A673 (cell line): ENCODE data around the gene ST8SIA3. TPM values are rescaled to one million over a fixed set of nuclear protein-coding genes. Genes with fewer than 3 reads are reported as not detected.
A peak's percentile ranks its signal among the peaks of the same experiment; 100 is the strongest.
"Not testable (repeated sequence)": the region's sequence is repeated elsewhere in the genome, so short reads cannot be mapped to it uniquely, and the experiment has no call there.

Experiments
- BruUV-seq: library from RNA; stranded (reverse); fragments of 400-500 nt; replicated peaks from 2 replicates; lab custom pipeline; 2021; lab: Mats Ljungman, UMichigan
- CTCF ChIA-PET: fragments of 300-600 bp; sonication (Branson Sonifier 250); formaldehyde crosslinking; loops from one replicate; lab custom pipeline; 2022; ENCODE audit warnings: antibody characterized with exemption; lab: Charles Lee
- POLR2A ChIA-PET: fragments of 300-600 bp; sonication (Branson Sonifier 250); formaldehyde crosslinking; loops from one replicate; lab custom pipeline; 2022; ENCODE audit warnings: antibody characterized with exemption; ENCODE audit not compliant: low non-redundant PET; lab: Charles Lee
- DNase-seq: peaks from one replicate; pipeline ENCODE4 v3.0.0-alpha.2; 2015; ENCODE audit warnings: low spot score
- H3K27ac ChIP-seq: fragments of 200-600 bp; sonication (generic); 2 replicates; pipeline ENCODE4 v1.5.1; 2016; ENCODE audit warnings: mixed run types, low read depth, mild to moderate bottlenecking, mixed read lengths, antibody characterized with exemption, low read length; ENCODE audit not compliant: poor library complexity, severe bottlenecking
- H3K27me3 ChIP-seq: fragments of 200-600 bp; sonication (generic); replicated peaks from 2 replicates; pipeline ENCODE4 v1.6.1; 2017; ENCODE audit warnings: mixed run types, low read depth, mild to moderate bottlenecking, mixed read lengths, antibody characterized with exemption, low read length; ENCODE audit not compliant: insufficient read depth, poor library complexity
- H3K36me3 ChIP-seq: fragments of 200-600 bp; sonication (generic); 2 replicates; pipeline ENCODE4 v1.6.1; 2016; ENCODE audit warnings: mixed run types, mild to moderate bottlenecking, mixed read lengths, antibody characterized with exemption, low read length; ENCODE audit not compliant: insufficient read depth, poor library complexity, severe bottlenecking
- H3K4me1 ChIP-seq: fragments of 200-600 bp; sonication (generic); 2 replicates; pipeline ENCODE4 v1.6.1; 2017; ENCODE audit warnings: mixed run types, mild to moderate bottlenecking, mixed read lengths, antibody characterized with exemption, low read length; ENCODE audit not compliant: insufficient read depth, poor library complexity, severe bottlenecking
- H3K4me3 ChIP-seq: fragments of 200-600 bp; sonication (generic); 2 replicates; pipeline ENCODE4 v1.5.1; 2016; ENCODE audit warnings: low read depth, mixed run types, mild to moderate bottlenecking, mixed read lengths, low read length; ENCODE audit not compliant: poor library complexity, severe bottlenecking
- H3K9me3 ChIP-seq: fragments of 200-600 bp; sonication (generic); 2 replicates; pipeline ENCODE4 v1.6.1; 2016; ENCODE audit warnings: mixed run types, low read depth, mild to moderate bottlenecking, mixed read lengths, antibody characterized with exemption, low read length; ENCODE audit not compliant: poor library complexity, severe bottlenecking
- EZH2 ChIP-seq: fragments of 200-600 bp; sonication (generic); IDR thresholded peaks from 2 replicates; pipeline ENCODE4 v1.6.1; 2017; ENCODE audit warnings: borderline replicate concordance, low read depth, mild to moderate bottlenecking, mixed read lengths, antibody characterized with exemption, low read length; ENCODE audit not compliant: poor library complexity, severe bottlenecking
- intact Hi-C: fragments of 100-400 bp; cut with micrococcal nuclease; formaldehyde crosslinking; loops from one replicate; pipeline ENCODE4 v1.10.0; 2022; ENCODE audit not compliant: unreplicated experiment
- total RNA-seq: library from RNA; stranded (reverse); gene quantifications from 2 replicates; pipeline ENCODE4 v1.2.3, GENCODE V29; 2021
- TF ChIP-seq, protein P1 (sequence below): fragments of 300-800, 200-600 bp; sonication (generic); conservative IDR thresholded peaks from 2 replicates; pipeline ENCODE4 v1.5.1; 2017; ENCODE audit warnings: low read depth, mild to moderate bottlenecking, antibody characterized with exemption, low read length, moderate library complexity, mixed read lengths

The ST8SIA3 gene
- total RNA-seq, 1 experiment from 2014 or later = not detected

GRCh38 chr18:57390044-57390443 is 37.7 kb downstream of the ST8SIA3 start:
- no peaks in the 10 kb centered on the region for H3K36me3 ChIP-seq
- H3K9me3 ChIP-seq = no peaks in the 10 kb centered on the region
- POLR2A ChIA-PET = no interaction called here
- peaks cover 42% of the 10 kb centered on the region for H3K27me3 ChIP-seq
- BruUV-seq = no TSS peak
- no peak overlapping the region for H3K27ac ChIP-seq
- CTCF ChIA-PET = no interaction called here
- no peak overlapping the region for H3K4me3 ChIP-seq
- TF ChIP-seq EZH2 = no peak
- TF ChIP-seq, protein P1, sequence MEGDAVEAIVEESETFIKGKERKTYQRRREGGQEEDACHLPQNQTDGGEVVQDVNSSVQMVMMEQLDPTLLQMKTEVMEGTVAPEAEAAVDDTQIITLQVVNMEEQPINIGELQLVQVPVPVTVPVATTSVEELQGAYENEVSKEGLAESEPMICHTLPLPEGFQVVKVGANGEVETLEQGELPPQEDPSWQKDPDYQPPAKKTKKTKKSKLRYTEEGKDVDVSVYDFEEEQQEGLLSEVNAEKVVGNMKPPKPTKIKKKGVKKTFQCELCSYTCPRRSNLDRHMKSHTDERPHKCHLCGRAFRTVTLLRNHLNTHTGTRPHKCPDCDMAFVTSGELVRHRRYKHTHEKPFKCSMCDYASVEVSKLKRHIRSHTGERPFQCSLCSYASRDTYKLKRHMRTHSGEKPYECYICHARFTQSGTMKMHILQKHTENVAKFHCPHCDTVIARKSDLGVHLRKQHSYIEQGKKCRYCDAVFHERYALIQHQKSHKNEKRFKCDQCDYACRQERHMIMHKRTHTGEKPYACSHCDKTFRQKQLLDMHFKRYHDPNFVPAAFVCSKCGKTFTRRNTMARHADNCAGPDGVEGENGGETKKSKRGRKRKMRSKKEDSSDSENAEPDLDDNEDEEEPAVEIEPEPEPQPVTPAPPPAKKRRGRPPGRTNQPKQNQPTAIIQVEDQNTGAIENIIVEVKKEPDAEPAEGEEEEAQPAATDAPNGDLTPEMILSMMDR = no peak
- intact Hi-C loops = no loop called here
- DNase-seq = no peak
- no peaks in the 10 kb centered on the region for H3K4me1 ChIP-seq

DNA sequence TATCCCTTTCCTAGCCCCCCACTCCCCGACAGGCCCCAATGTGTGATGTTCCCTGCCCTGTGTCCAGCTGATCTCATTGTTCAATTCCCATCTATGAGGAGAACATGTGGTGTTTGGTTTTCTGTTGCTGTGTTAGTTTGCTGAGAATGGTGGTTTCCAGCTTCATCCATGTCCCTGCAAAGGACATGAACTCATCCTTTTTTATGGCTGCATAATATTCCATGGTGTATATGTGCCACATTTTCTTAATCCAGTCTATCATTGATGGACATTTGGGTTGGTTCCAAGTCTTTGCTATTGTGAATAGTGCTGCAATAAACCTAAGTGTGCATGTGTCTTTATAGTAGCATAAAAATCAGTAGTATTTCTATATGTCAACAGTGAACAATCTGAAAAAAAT is 42.4 kb downstream of the ST8SIA3 start:
- DNase-seq, H3K9me3 ChIP-seq, H3K4me3 ChIP-seq, H3K4me1 ChIP-seq, H3K36me3 ChIP-seq, POLR2A ChIA-PET, CTCF ChIA-PET, H3K27ac ChIP-seq, BruUV-seq, intact Hi-C loops: not testable (repeated sequence)
- H3K27me3 ChIP-seq = peaks cover 27% of the 10 kb centered on the region

DNA sequence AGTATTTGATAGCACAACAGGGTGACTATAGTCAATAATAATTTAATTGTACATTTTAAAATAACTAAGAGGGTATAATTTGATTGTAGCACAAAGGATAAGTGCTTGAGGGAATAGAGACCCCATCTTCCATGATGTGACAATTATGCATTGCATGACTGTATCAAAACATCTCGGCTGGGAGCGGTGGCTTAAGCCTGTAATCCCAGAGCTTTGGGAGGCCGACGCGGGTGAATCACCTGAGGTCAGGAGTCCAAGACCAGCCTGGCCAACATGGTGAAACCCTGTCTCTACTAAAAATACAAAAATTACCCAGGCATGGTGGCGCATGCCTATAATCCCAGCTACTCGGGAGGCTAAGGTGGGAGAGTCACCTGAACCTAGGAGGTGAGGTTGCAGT is 44.5 kb downstream of the ST8SIA3 start:
- POLR2A ChIA-PET, H3K27ac ChIP-seq, BruUV-seq, H3K9me3 ChIP-seq, H3K4me3 ChIP-seq, intact Hi-C loops, H3K4me1 ChIP-seq, DNase-seq, H3K36me3 ChIP-seq: not testable (repeated sequence)
- H3K27me3 ChIP-seq = peaks cover 26% of the 10 kb centered on the region
- CTCF ChIA-PET = interaction anchor here (0.6 kb wide), 1 partner anchor 68 kb away, joined by 13 read pairs; no protein-coding TSS in a partner anchor

DNA sequence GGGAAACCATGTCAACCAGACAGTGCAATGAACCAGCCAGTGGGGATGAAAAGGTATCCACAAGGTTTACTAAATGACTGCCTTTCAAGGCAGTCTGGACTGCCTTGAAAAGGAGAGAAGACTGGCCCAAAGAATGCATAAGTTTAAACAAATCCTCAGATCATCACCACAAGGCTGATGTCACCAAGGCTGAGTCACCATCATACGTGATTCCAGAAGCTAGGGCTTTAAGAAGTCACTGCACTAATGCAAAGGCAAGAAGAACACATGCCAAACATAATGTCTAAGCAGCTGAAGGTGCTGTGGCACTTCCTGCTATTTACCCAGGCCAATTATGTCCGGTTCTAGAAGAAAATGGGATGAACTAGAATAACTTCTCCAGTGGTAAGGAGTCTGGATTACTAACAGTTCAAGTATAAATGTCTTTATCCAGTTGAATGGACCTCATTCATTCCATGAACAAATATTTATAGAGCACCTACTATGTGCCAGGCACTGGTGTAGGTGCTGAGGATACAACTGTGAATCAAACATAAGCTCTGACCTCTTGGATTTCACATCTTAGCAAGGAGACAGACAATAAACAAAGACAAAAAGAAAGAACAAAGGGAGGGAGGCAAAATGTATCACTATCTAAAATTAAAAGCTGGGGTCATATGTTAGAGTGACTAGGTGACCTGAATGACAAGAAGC is 45.2 kb downstream of the ST8SIA3 start:
- Histone ChIP-seq H3K4me3 (no peak overlapping the region), H3K27ac (no peak overlapping the region), H3K36me3 (no peaks in the 10 kb centered on the region), H3K9me3 (no peaks in the 10 kb centered on the region), H3K4me1 (no peaks in the 10 kb centered on the region), H3K27me3 (peaks cover 23% of the 10 kb centered on the region)
- intact Hi-C loops = no loop called here
- DNase-seq = peak; percentile 10
- BruUV-seq = no TSS peak
- ChIA-PET CTCF (no interaction called here), POLR2A (no interaction called here)
- TF ChIP-seq, protein P1 = no peak
- no peak for TF ChIP-seq EZH2
